Ovary (tissue), 3 donors: ENCODE data around the gene PRDX2.

Experiments
- CTCF ChIP-seq, 3 donors: fragments of 450-650 bp in 2 of 3; fragments of 200-600 bp in 1 of 3; IDR thresholded peaks; one replicate each; pipeline versions ENCODE4 v1.5.1 to v1.8.0; 2016 to 2022; ENCODE audit warnings: antibody characterized with exemption in 3 of 3, mild to moderate bottlenecking in 1 of 3
- POLR2A ChIP-seq: fragments of 450-650 bp; IDR thresholded peaks from one replicate; pipeline ENCODE4 v1.6.1; 2017; ENCODE audit warnings: antibody characterized with exemption, mild to moderate bottlenecking, moderate library complexity
- donor health status: DM: no; HTN: no; CAD: no.

GRCh38 chr19:12799742-12800465 lies 1.7 kb downstream of the PRDX2 start:
- TF ChIP-seq CTCF (IDR thresholded peaks at IDR 0.05) (no peak), POLR2A (no peak)
